Esophagus squamous epithelium (tissue), 4 donors: ENCODE measurements around the gene ZNF414.

Source experiments
- POLR2A ChIP-seq, 4 donors: fragments of 450-650 bp; IDR thresholded peaks; one replicate each; pipeline ENCODE4 v1.6.1; 2017; ENCODE audit warnings: antibody characterized with exemption in 4 of 4, mild to moderate bottlenecking in 4 of 4, moderate library complexity in 3 of 4
- TF ChIP-seq, protein P1 (sequence below), 6 experiments: fragments of 450-650 bp in 4 of 6; fragments of 200-600 bp in 2 of 6; sonication (generic) in 2 of 6; IDR thresholded peaks; one replicate each; pipeline ENCODE4 v1.5.1; 2016 to 2019; ENCODE audit warnings: antibody characterized with exemption in 6 of 6, mild to moderate bottlenecking in 4 of 6, moderate library complexity in 4 of 6

DNA sequence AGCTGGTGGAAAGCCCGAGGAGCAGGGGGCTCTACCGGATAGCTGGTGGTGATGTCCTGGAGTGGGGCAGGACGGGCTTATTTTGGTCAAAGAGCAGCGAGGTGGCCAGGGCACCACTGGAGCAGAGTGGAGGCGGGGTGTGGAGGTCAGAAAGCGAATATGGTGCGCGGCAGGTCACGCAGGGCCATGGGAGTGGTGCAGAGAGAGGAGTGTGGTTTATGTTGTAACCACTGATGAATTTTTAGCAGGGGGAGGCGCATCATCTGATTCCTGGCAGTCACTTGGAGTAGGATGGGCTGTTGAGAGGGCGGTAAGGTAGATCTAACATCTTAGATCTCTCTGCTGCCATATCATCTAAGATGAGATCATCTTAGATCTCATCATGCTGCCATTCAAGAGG lies 1.4 kb upstream of the ZNF414 start:
- TF ChIP-seq, protein P1, sequence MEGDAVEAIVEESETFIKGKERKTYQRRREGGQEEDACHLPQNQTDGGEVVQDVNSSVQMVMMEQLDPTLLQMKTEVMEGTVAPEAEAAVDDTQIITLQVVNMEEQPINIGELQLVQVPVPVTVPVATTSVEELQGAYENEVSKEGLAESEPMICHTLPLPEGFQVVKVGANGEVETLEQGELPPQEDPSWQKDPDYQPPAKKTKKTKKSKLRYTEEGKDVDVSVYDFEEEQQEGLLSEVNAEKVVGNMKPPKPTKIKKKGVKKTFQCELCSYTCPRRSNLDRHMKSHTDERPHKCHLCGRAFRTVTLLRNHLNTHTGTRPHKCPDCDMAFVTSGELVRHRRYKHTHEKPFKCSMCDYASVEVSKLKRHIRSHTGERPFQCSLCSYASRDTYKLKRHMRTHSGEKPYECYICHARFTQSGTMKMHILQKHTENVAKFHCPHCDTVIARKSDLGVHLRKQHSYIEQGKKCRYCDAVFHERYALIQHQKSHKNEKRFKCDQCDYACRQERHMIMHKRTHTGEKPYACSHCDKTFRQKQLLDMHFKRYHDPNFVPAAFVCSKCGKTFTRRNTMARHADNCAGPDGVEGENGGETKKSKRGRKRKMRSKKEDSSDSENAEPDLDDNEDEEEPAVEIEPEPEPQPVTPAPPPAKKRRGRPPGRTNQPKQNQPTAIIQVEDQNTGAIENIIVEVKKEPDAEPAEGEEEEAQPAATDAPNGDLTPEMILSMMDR (IDR thresholded peaks at IDR 0.05), result no peak
- TF ChIP-seq POLR2A (IDR thresholded peaks at IDR 0.05), result no peak
